ENCODE measurements around the gene BTNL8.
"Not testable (repeated sequence)": the region's sequence is repeated elsewhere in the genome, so short reads cannot be mapped to it uniquely, and the experiment has no call there.

The BTNL8 gene

GRCh38 chr5:180875860-180876426 lies 23.0 kb upstream of the BTNL8 start:
- no peak for DNase-seq (ENCODE audit: low read depth)

- DNase-seq (ENCODE audit: low read depth) = not testable (repeated sequence)
These were observed 13.0 kb upstream of the BTNL8 start for GRCh38 chr5:180885845-180886529.

- no peak for DNase-seq (ENCODE audit: low read depth)
These were observed 9.6 kb upstream of the BTNL8 start for GRCh38 chr5:180889381-180889780.

GRCh38 chr5:180895330-180895729 lies 3.6 kb upstream of the BTNL8 start:
- DNase-seq (ENCODE audit: low read depth) = not testable (repeated sequence)

- no peak for DNase-seq (ENCODE audit: low read depth)
These were observed 1.2 kb downstream of the BTNL8 start for GRCh38 chr5:180900178-180900577.

GRCh38 chr5:180901319-180902009 lies 2.5 kb downstream of the BTNL8 start:
- no peak for DNase-seq (ENCODE audit: low read depth)

GRCh38 chr5:180908400-180908799 lies 9.4 kb downstream of the BTNL8 start:
- no peak for DNase-seq (ENCODE audit: low read depth)

GRCh38 chr5:180908998-180909731 lies 10.2 kb downstream of the BTNL8 start:
- no peak for DNase-seq (ENCODE audit: low read depth)

- no peak for DNase-seq (ENCODE audit: low read depth)
These were observed 10.8 kb downstream of the BTNL8 start for GRCh38 chr5:180909782-180910181.

- DNase-seq (ENCODE audit: low read depth) = no peak
These were observed 11.2 kb downstream of the BTNL8 start for GRCh38 chr5:180910182-180910581.

- no peak for DNase-seq (ENCODE audit: low read depth)
These were observed 11.8 kb downstream of the BTNL8 start for GRCh38 chr5:180910735-180911134.

GRCh38 chr5:180914646-180915045 lies 15.7 kb downstream of the BTNL8 start:
- no peak for DNase-seq (ENCODE audit: low read depth)

GRCh38 chr5:180915924-180916323 lies 17.0 kb downstream of the BTNL8 start:
- no peak for DNase-seq (ENCODE audit: low read depth)

GRCh38 chr5:180918380-180918779 lies 19.4 kb downstream of the BTNL8 start:
- no peak for DNase-seq (ENCODE audit: low read depth)

GRCh38 chr5:180920710-180921109 lies 21.8 kb downstream of the BTNL8 start:
- DNase-seq (ENCODE audit: low read depth) = no peak

GRCh38 chr5:180922932-180923331 lies 24.0 kb downstream of the BTNL8 start:
- DNase-seq (ENCODE audit: low read depth) = no peak

GRCh38 chr5:180932660-180933059 lies 33.7 kb downstream of the BTNL8 start:
- DNase-seq (ENCODE audit: low read depth) = no peak

- no peak for DNase-seq (ENCODE audit: low read depth)
These were observed 36.2 kb downstream of the BTNL8 start for GRCh38 chr5:180935203-180935602.

GRCh38 chr5:180938294-180938693 lies 39.3 kb downstream of the BTNL8 start:
- no peak for DNase-seq (ENCODE audit: low read depth)

GRCh38 chr5:180950291-180950949 lies 51.5 kb downstream of the BTNL8 start:
- no peak for DNase-seq (ENCODE audit: low read depth)

- DNase-seq (ENCODE audit: low read depth) = no peak
These were observed 60.7 kb downstream of the BTNL8 start for GRCh38 chr5:180959661-180960060.

- DNase-seq (ENCODE audit: low read depth) = no peak
These were observed 61.2 kb downstream of the BTNL8 start for GRCh38 chr5:180960209-180960608.
